Left ventricle myocardium inferior (tissue), 1 donor: Measurements from ENCODE around the gene ITIH1. TPM values are rescaled to one million over a fixed set of nuclear protein-coding genes. Genes with fewer than 3 reads are reported as not detected.

Source experiments
- DNase-seq: peaks from one replicate; pipeline ENCODE4 v3.0.0-alpha.2; 2020
- H3K27ac ChIP-seq: fragments of 200-600 bp; replicated peaks from 2 replicates; pipeline ENCODE4 v1.8.0; 2021
- H3K27me3 ChIP-seq: fragments of 200-600 bp; 2 replicates; pipeline ENCODE4 v1.8.0; 2021; ENCODE audit warnings: low read depth
- H3K36me3 ChIP-seq: fragments of 200-600 bp; 2 replicates; pipeline ENCODE4 v1.8.0; 2021
- H3K4me1 ChIP-seq: fragments of 200-600 bp; 2 replicates; pipeline ENCODE4 v1.8.0; 2021
- H3K4me3 ChIP-seq: fragments of 200-600 bp; 2 replicates; pipeline ENCODE4 v1.8.0; 2021; ENCODE audit warnings: mild to moderate bottlenecking, moderate library complexity
- H3K9me3 ChIP-seq: fragments of 200-600 bp; replicated peaks from 2 replicates; pipeline ENCODE4 v1.8.0; 2021
- CTCF ChIP-seq: fragments of 200-600 bp; IDR thresholded peaks from 2 replicates; pipeline ENCODE4 v1.8.0; 2021; ENCODE audit warnings: antibody characterized with exemption, mild to moderate bottlenecking, borderline replicate concordance
- intact Hi-C: fragments of 100-400 bp; cut with micrococcal nuclease; formaldehyde crosslinking; loops from one replicate; pipeline ENCODE4 v1.11.0; 2022
- total RNA-seq: library from RNA; stranded (reverse); fragmentation: NEBNext Ultra II Directional; extraction: Animal tissue kit (Norgen Biotek cat#: 25700); gene quantifications from one replicate; pipeline ENCODE4 v1.2.1, GENCODE V29; 2021
- donor health status: DM: no; HTN: yes; CAD: no; lungs with severe emphysema.

ITIH1 gene
- total RNA-seq, 1 donor from 2014 or later: not detected

- no peaks in the 10 kb centered on the region for H3K9me3 ChIP-seq
- no peak overlapping the region for H3K27ac ChIP-seq
- H3K36me3 ChIP-seq: no peaks in the 10 kb centered on the region
- no peak for DNase-seq
- intact Hi-C loops: no loop called here
- no peak overlapping the region for H3K4me3 ChIP-seq
- TF ChIP-seq CTCF: no peak
- H3K27me3 ChIP-seq: peaks cover 16% of the 10 kb centered on the region
- no peaks in the 10 kb centered on the region for H3K4me1 ChIP-seq
Measured at GRCh38 chr3:52809149-52809548, 31.8 kb downstream of the ITIH1 start.

GRCh38 chr3:52809662-52810377 lies 32.4 kb downstream of the ITIH1 start:
- Histone ChIP-seq H3K27me3 (peaks cover 15% of the 10 kb centered on the region), H3K4me3 (no peak overlapping the region), H3K9me3 (no peaks in the 10 kb centered on the region), H3K36me3 (no peaks in the 10 kb centered on the region), H3K4me1 (no peaks in the 10 kb centered on the region), H3K27ac (no peak overlapping the region)
- intact Hi-C loops: no loop called here
- no peak for TF ChIP-seq CTCF
- no peak for DNase-seq

- intact Hi-C loops: no loop called here
Measured at GRCh38 chr3:52810923-52811322, 33.5 kb downstream of the ITIH1 start.

GRCh38 chr3:52811452-52812011 lies 34.1 kb downstream of the ITIH1 start:
- intact Hi-C loops: no loop called here
- no peak overlapping the region for H3K4me3 ChIP-seq
- DNase-seq: no peak
- H3K9me3 ChIP-seq: no peaks in the 10 kb centered on the region
- no peaks in the 10 kb centered on the region for H3K4me1 ChIP-seq
- peaks cover under 1% of the 10 kb centered on the region for H3K27me3 ChIP-seq
- no peak for TF ChIP-seq CTCF
- no peaks in the 10 kb centered on the region for H3K36me3 ChIP-seq
- no peak overlapping the region for H3K27ac ChIP-seq

More at GRCh38 chr3:52810923-52811322, 33.5 kb downstream of the ITIH1 start:
- H3K36me3 ChIP-seq: no peaks in the 10 kb centered on the region
- no peak overlapping the region for H3K27ac ChIP-seq
- H3K9me3 ChIP-seq: no peaks in the 10 kb centered on the region
- no peak for TF ChIP-seq CTCF
- no peaks in the 10 kb centered on the region for H3K4me1 ChIP-seq
- H3K27me3 ChIP-seq: peaks cover 4% of the 10 kb centered on the region
- no peak overlapping the region for H3K4me3 ChIP-seq
- DNase-seq: no peak

GRCh38 chr3:52813810-52814209 lies 36.4 kb downstream of the ITIH1 start:
- no peak for DNase-seq
- Histone ChIP-seq H3K36me3 (no peaks in the 10 kb centered on the region), H3K27me3 (no peaks in the 10 kb centered on the region), H3K4me1 (no peaks in the 10 kb centered on the region), H3K27ac (no peak overlapping the region), H3K4me3 (no peak overlapping the region), H3K9me3 (no peaks in the 10 kb centered on the region)
- intact Hi-C loops: no loop called here
- no peak for TF ChIP-seq CTCF
